Measurements from ENCODE around the gene CLSTN2. TPM values are rescaled to one million over a fixed set of nuclear protein-coding genes. Genes with fewer than 3 reads are reported as not detected.

Gene CLSTN2
- total and polyA plus RNA-seq, 2 of the 13 experiments (the other 11 are each of a cell fraction or from before 2014, with no cell fraction given) = not detected

DNA sequence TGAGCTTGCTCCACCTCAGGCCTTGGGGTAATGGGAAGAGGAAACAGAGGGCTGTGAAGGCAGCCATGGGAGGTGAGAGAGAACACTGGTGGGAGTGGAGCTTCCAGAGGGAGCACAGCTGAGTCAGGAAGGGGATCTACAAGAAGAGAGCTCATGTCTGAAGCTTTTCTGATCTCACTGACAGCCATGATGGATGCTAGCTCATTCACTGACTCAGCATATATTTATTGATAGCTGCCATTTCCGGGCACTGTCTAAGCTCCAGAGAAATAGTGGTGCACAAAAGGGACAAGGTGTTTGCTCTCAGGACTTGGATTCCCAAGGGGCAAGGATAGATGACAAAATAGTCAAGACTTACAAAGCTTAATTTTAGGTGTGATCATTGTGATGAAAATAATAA, 218.8 kb downstream of the CLSTN2 start:
- intact Hi-C loops (cut with micrococcal nuclease; ENCODE audit: unreplicated experiment) (no loop called here), in situ Hi-C loops (cut with HindIII; ENCODE audit: extremely low pct_ligation_motif_present, low pct_unique_long_range_greater_than_20kb) (no loop called here)
- no TSS peak for BruUV-seq (replicated peaks)
- no peaks in the 10 kb centered on the region for H3K27me3 ChIP-seq (ENCODE audit: control insufficient read depth in 1 of 2, insufficient read depth in 2 of 2, low read length in 2 of 2)
- H3K27ac ChIP-seq (ENCODE audit: extremely low read length, insufficient read depth, low read length) = no peak overlapping the region
- no peaks in the 10 kb centered on the region for H3K4me1 ChIP-seq (ENCODE audit: insufficient read depth, low read length)
- H3K9me3 ChIP-seq (ENCODE audit: low read length) = no peaks in the 10 kb centered on the region
- H3K4me3 ChIP-seq (replicated peaks in 1 of 3; ENCODE audit: insufficient read depth in 1 of 3, low read depth in 2 of 3, low read length in 3 of 3) = no peak overlapping the region
- FAIRE-seq (no peak), DNase-seq (ENCODE audit: low spot score) (no peak), ATAC-seq (no peak)
- POLR2A ChIA-PET = no interaction called here
- H3K9ac ChIP-seq (ENCODE audit: insufficient read depth, low read depth, low read length) = no peak overlapping the region
- no peaks in the 10 kb centered on the region for H3K79me2 ChIP-seq (ENCODE audit: insufficient read depth, low read length)
- CTCF ChIA-PET (ENCODE audit: low intra/inter-chr PET ratio, low total read pairs) = no interaction called here
- H3K36me3 ChIP-seq (replicated peaks in 1 of 2; ENCODE audit: control insufficient read depth in 1 of 2, insufficient read depth in 2 of 2, low read length in 2 of 2) = no peaks in the 10 kb centered on the region
- TF ChIP-seq NFYB (CRISPR knock-in tag; IDR thresholded peaks at IDR 0.05) (no peak), MAFF (IDR thresholded peaks at IDR 0.05; ENCODE audit: low read depth, low read length) (peak; percentile 84), ZNF383 (CRISPR knock-in tag; IDR thresholded peaks at IDR 0.05; ENCODE audit: borderline replicate concordance) (no peak), LCORL (IDR thresholded peaks at IDR 0.05) (no peak), LCORL (CRISPR knock-in tag; IDR thresholded peaks at IDR 0.05) (no peak), PCBP1 (IDR thresholded peaks at IDR 0.05; ENCODE audit: borderline replicate concordance, low read depth, low read length) (no peak), ZNF138 (CRISPR knock-in tag; IDR thresholded peaks at IDR 0.05; ENCODE audit: low read depth) (no peak), MAFK (conservative IDR thresholded peaks at IDR 0.05 in 1 of 2, IDR thresholded peaks at IDR 0.05 in 1 of 2; ENCODE audit: low read length in 2 of 2) (peak; percentile 82 to 88)
- TF ChIP-seq, protein P1, sequence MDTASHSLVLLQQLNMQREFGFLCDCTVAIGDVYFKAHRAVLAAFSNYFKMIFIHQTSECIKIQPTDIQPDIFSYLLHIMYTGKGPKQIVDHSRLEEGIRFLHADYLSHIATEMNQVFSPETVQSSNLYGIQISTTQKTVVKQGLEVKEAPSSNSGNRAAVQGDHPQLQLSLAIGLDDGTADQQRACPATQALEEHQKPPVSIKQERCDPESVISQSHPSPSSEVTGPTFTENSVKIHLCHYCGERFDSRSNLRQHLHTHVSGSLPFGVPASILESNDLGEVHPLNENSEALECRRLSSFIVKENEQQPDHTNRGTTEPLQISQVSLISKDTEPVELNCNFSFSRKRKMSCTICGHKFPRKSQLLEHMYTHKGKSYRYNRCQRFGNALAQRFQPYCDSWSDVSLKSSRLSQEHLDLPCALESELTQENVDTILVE (CRISPR knock-in tag; IDR thresholded peaks at IDR 0.05) = no peak
- no peak overlapping the region for H2AFZ ChIP-seq (ENCODE audit: low read length)
- 0% methylated on average over 1 of the region's 1 CpG for WGBS (ENCODE audit: low lambda C conversion rate)
- no peak overlapping the region for H3K4me2 ChIP-seq (ENCODE audit: low read depth, low read length)
- no peaks in the 10 kb centered on the region for H4K20me1 ChIP-seq (ENCODE audit: insufficient read depth, low read length)

DNA sequence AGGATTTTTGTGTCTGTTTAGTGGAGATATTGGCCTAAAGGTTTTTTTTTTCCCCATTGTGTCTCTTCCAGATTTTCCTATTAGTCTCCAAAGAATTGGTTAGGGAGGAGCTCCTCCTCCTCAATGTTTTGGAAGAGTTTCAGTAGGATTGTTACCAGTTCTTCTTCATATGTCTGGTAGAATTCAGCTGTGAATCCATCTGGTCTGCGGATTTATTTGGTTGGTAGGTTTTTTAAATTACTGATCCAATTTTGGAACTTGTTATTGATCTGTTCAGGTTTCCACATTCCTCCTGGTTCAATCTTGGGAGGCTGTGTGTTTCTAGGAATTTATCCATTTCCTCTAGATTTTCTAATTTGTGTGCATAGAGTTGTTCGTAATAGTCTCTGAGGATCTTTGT, 222.2 kb downstream of the CLSTN2 start:
- no TSS peak for BruUV-seq (replicated peaks)
- no peaks in the 10 kb centered on the region for H3K36me3 ChIP-seq (replicated peaks in 1 of 2; ENCODE audit: control insufficient read depth in 1 of 2, insufficient read depth in 2 of 2, low read length in 2 of 2)
- ChIA-PET CTCF (ENCODE audit: low intra/inter-chr PET ratio, low total read pairs) (no interaction called here), POLR2A (no interaction called here)
- DNase-seq (ENCODE audit: low spot score) (no peak), FAIRE-seq (no peak), ATAC-seq (no peak)
- H3K9ac ChIP-seq (ENCODE audit: insufficient read depth, low read depth, low read length) = no peak overlapping the region
- no peaks in the 10 kb centered on the region for H4K20me1 ChIP-seq (ENCODE audit: insufficient read depth, low read length)
- no peak overlapping the region for H3K4me3 ChIP-seq (replicated peaks in 1 of 3; ENCODE audit: insufficient read depth in 1 of 3, low read depth in 2 of 3, low read length in 3 of 3)
- in situ Hi-C loops (cut with HindIII; ENCODE audit: extremely low pct_ligation_motif_present, low pct_unique_long_range_greater_than_20kb) = no loop called here
- no peak overlapping the region for H3K4me2 ChIP-seq (ENCODE audit: low read depth, low read length)
- no peaks in the 10 kb centered on the region for H3K79me2 ChIP-seq (ENCODE audit: insufficient read depth, low read length)
- no peak overlapping the region for H3K27ac ChIP-seq (ENCODE audit: extremely low read length, insufficient read depth, low read length)
- no peaks in the 10 kb centered on the region for H3K9me3 ChIP-seq (ENCODE audit: low read length)
- no peaks in the 10 kb centered on the region for H3K27me3 ChIP-seq (ENCODE audit: control insufficient read depth in 1 of 2, insufficient read depth in 2 of 2, low read length in 2 of 2)
- H3K4me1 ChIP-seq (ENCODE audit: insufficient read depth, low read length) = no peaks in the 10 kb centered on the region
- intact Hi-C loops (cut with micrococcal nuclease; ENCODE audit: unreplicated experiment) = no loop called here
- 0% methylated on average over 2 of the region's 2 CpGs for WGBS (ENCODE audit: low lambda C conversion rate)
- H2AFZ ChIP-seq (ENCODE audit: low read length) = no peak overlapping the region
- TF ChIP-seq, protein P2, sequence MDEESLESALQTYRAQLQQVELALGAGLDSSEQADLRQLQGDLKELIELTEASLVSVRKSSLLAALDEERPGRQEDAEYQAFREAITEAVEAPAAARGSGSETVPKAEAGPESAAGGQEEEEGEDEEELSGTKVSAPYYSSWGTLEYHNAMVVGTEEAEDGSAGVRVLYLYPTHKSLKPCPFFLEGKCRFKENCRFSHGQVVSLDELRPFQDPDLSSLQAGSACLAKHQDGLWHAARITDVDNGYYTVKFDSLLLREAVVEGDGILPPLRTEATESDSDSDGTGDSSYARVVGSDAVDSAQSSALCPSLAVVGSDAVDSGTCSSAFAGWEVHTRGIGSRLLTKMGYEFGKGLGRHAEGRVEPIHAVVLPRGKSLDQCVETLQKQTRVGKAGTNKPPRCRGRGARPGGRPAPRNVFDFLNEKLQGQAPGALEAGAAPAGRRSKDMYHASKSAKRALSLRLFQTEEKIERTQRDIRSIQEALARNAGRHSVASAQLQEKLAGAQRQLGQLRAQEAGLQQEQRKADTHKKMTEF (CRISPR knock-in tag; IDR thresholded peaks at IDR 0.05) = no peak
- TF ChIP-seq, protein P3, sequence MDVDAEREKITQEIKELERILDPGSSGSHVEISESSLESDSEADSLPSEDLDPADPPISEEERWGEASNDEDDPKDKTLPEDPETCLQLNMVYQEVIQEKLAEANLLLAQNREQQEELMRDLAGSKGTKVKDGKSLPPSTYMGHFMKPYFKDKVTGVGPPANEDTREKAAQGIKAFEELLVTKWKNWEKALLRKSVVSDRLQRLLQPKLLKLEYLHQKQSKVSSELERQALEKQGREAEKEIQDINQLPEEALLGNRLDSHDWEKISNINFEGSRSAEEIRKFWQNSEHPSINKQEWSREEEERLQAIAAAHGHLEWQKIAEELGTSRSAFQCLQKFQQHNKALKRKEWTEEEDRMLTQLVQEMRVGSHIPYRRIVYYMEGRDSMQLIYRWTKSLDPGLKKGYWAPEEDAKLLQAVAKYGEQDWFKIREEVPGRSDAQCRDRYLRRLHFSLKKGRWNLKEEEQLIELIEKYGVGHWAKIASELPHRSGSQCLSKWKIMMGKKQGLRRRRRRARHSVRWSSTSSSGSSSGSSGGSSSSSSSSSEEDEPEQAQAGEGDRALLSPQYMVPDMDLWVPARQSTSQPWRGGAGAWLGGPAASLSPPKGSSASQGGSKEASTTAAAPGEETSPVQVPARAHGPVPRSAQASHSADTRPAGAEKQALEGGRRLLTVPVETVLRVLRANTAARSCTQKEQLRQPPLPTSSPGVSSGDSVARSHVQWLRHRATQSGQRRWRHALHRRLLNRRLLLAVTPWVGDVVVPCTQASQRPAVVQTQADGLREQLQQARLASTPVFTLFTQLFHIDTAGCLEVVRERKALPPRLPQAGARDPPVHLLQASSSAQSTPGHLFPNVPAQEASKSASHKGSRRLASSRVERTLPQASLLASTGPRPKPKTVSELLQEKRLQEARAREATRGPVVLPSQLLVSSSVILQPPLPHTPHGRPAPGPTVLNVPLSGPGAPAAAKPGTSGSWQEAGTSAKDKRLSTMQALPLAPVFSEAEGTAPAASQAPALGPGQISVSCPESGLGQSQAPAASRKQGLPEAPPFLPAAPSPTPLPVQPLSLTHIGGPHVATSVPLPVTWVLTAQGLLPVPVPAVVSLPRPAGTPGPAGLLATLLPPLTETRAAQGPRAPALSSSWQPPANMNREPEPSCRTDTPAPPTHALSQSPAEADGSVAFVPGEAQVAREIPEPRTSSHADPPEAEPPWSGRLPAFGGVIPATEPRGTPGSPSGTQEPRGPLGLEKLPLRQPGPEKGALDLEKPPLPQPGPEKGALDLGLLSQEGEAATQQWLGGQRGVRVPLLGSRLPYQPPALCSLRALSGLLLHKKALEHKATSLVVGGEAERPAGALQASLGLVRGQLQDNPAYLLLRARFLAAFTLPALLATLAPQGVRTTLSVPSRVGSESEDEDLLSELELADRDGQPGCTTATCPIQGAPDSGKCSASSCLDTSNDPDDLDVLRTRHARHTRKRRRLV (CRISPR knock-in tag; IDR thresholded peaks at IDR 0.05) = no peak
- TF ChIP-seq NCOA2 (CRISPR knock-in tag; IDR thresholded peaks at IDR 0.05) (no peak), RFX1 (IDR thresholded peaks at IDR 0.05) (no peak), ZNF563 (CRISPR knock-in tag; IDR thresholded peaks at IDR 0.05) (no peak)
